ENCODE measurements around the gene TUBGCP2.

The TUBGCP2 gene

GRCh38 chr10:133264461-133264860 lies 44.2 kb downstream of the TUBGCP2 start:
- no peaks in the 10 kb centered on the region for H3K9me2 ChIP-seq (replicated peaks; ENCODE audit: low read depth, low read length)
- H3K79me2 ChIP-seq (ENCODE audit: insufficient read depth, low read length), result no peaks in the 10 kb centered on the region
- H3K27me3 ChIP-seq (ENCODE audit: insufficient read depth, low read length, poor library complexity, severe bottlenecking), result no peaks in the 10 kb centered on the region
- H3F3A ChIP-seq (ENCODE audit: low read depth), result peaks cover 4% of the 10 kb centered on the region; the same call in 1 of the 2 replicates
- H3K4me3 ChIP-seq (ENCODE audit: low read length, poor library complexity, severe bottlenecking), result no peak overlapping the region
- H3K36me3 ChIP-seq (ENCODE audit: insufficient read depth, low read length), result no peaks in the 10 kb centered on the region
- H2AFZ ChIP-seq (ENCODE audit: low read length), result no peak overlapping the region
- H3K9ac ChIP-seq (ENCODE audit: low read depth, low read length, poor library complexity, severe bottlenecking), result peak overlapping the region; percentile 44
- H4K20me1 ChIP-seq (ENCODE audit: insufficient read depth, low read length, poor library complexity, severe bottlenecking), result no peaks in the 10 kb centered on the region
- TF ChIP-seq CTCF (conservative IDR thresholded peaks at IDR 0.05; ENCODE audit: low read length) (no peak), EZH2phosphoT487 (IDR thresholded peaks at IDR 0.05; ENCODE audit: borderline replicate concordance) (no peak)
- peak overlapping the region; percentile 40 for H3K4me2 ChIP-seq (ENCODE audit: low read depth, low read length, poor library complexity, severe bottlenecking)
- peaks cover 46% of the 10 kb centered on the region for H3K4me1 ChIP-seq (ENCODE audit: insufficient read depth, low read length, poor library complexity, severe bottlenecking)
- no peaks in the 10 kb centered on the region for H3K9me3 ChIP-seq (ENCODE audit: insufficient read depth, low read depth, low read length)

DNA sequence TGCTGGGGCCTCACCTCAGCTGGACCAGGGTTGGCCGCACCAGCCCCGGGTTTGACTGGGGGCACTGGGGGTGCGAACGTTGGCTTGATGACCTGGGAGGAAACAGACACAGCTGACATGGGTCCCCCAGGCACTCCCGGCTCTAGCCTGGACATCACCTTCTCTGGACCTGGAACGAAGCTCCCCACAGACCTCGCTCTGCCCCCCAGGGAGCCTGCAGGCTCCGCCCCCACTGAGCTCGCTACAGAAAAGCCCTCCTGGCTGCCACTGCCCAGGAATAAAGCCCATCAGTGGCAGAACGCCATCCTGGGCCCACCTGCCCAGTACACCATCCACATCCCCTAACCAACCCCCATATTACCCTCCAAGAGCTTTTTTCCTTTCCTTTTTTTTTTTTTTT lies 45.0 kb downstream of the TUBGCP2 start:
- H4K20me1 ChIP-seq (ENCODE audit: insufficient read depth, low read length, poor library complexity, severe bottlenecking), result no peaks in the 10 kb centered on the region
- H3K4me1 ChIP-seq (ENCODE audit: insufficient read depth, low read length, poor library complexity, severe bottlenecking), result peaks cover 54% of the 10 kb centered on the region
- no peaks in the 10 kb centered on the region for H3K27me3 ChIP-seq (ENCODE audit: insufficient read depth, low read length, poor library complexity, severe bottlenecking)

DNA sequence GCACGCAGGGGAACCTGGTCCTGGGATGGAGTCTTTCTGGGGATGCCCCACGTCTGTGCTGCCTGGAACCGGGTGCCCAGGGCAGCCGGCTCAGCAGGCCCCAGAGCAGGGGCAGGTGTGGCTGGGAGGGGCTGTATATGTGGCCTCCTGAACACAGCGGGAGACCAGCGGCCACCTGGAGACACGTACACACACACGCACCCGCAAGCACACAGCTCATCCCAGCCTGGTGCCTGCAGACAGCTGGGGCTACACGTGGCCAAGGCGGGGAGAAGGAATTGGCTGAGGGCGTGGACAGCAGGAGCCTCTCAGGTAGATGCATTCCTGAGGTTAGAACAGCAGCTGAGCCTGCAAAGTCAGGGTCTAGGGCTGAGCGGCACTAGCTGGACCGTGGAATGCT lies 46.0 kb downstream of the TUBGCP2 start:
- Histone ChIP-seq H3K4me1 (ENCODE audit: insufficient read depth, low read length, poor library complexity, severe bottlenecking) (peaks cover 63% of the 10 kb centered on the region), H3K9me2 (replicated peaks; ENCODE audit: low read depth, low read length) (no peaks in the 10 kb centered on the region), H3K4me3 (ENCODE audit: low read length, poor library complexity, severe bottlenecking) (no peak overlapping the region), H4K20me1 (ENCODE audit: insufficient read depth, low read length, poor library complexity, severe bottlenecking) (no peaks in the 10 kb centered on the region), H3K36me3 (ENCODE audit: insufficient read depth, low read length) (no peaks in the 10 kb centered on the region), H3K9ac (ENCODE audit: low read depth, low read length, poor library complexity, severe bottlenecking) (no peak overlapping the region), H3K4me2 (ENCODE audit: low read depth, low read length, poor library complexity, severe bottlenecking) (peak overlapping the region; percentile 48), H3K9me3 (ENCODE audit: insufficient read depth, low read depth, low read length) (no peaks in the 10 kb centered on the region), H3K79me2 (ENCODE audit: insufficient read depth, low read length) (no peaks in the 10 kb centered on the region), H3K27me3 (ENCODE audit: insufficient read depth, low read length, poor library complexity, severe bottlenecking) (no peaks in the 10 kb centered on the region), H3F3A (ENCODE audit: low read depth) (peaks cover 10% of the 10 kb centered on the region; the same call in 1 of the 2 replicates), H2AFZ (ENCODE audit: low read length) (no peak overlapping the region)
- TF ChIP-seq EZH2phosphoT487 (IDR thresholded peaks at IDR 0.05; ENCODE audit: borderline replicate concordance) (no peak), CTCF (conservative IDR thresholded peaks at IDR 0.05; ENCODE audit: low read length) (no peak)

More for the DNA sequence above, 45.0 kb downstream of the TUBGCP2 start:
- H3F3A ChIP-seq (ENCODE audit: low read depth), result peaks cover 10% of the 10 kb centered on the region; the same call in 1 of the 2 replicates
- H3K79me2 ChIP-seq (ENCODE audit: insufficient read depth, low read length), result no peaks in the 10 kb centered on the region
- TF ChIP-seq EZH2phosphoT487 (IDR thresholded peaks at IDR 0.05; ENCODE audit: borderline replicate concordance), result no peak
- TF ChIP-seq CTCF (conservative IDR thresholded peaks at IDR 0.05; ENCODE audit: low read length), result no peak
- no peaks in the 10 kb centered on the region for H3K36me3 ChIP-seq (ENCODE audit: insufficient read depth, low read length)
- H3K4me3 ChIP-seq (ENCODE audit: low read length, poor library complexity, severe bottlenecking), result no peak overlapping the region
- H2AFZ ChIP-seq (ENCODE audit: low read length), result no peak overlapping the region
- no peak overlapping the region for H3K4me2 ChIP-seq (ENCODE audit: low read depth, low read length, poor library complexity, severe bottlenecking)
- no peaks in the 10 kb centered on the region for H3K9me2 ChIP-seq (replicated peaks; ENCODE audit: low read depth, low read length)
- H3K9me3 ChIP-seq (ENCODE audit: insufficient read depth, low read depth, low read length), result no peaks in the 10 kb centered on the region
- H3K9ac ChIP-seq (ENCODE audit: low read depth, low read length, poor library complexity, severe bottlenecking), result no peak overlapping the region

All from Loucy (cell line).